ENCODE results near the gene ZDHHC14. TPM values are rescaled to one million over a fixed set of nuclear protein-coding genes. Genes with fewer than 3 reads are reported as not detected.

Gene ZDHHC14
- total RNA-seq, 1 experiment from 2014 or later, result 4.9 TPM

- no peaks in the 10 kb centered on the region for H3K36me3 ChIP-seq (ENCODE audit: low read depth, low read length)
- no TSS peak for BruUV-seq (replicated peaks)
- H3K4me1 ChIP-seq (ENCODE audit: insufficient read depth, low read length), result no peaks in the 10 kb centered on the region
- H4K20me1 ChIP-seq (ENCODE audit: low read length), result no peaks in the 10 kb centered on the region
- ATAC-seq, result no peak
- intact Hi-C loops (cut with micrococcal nuclease), result no loop called here
- H3K79me2 ChIP-seq (ENCODE audit: low read length), result no peaks in the 10 kb centered on the region
- no peak overlapping the region for H3K27ac ChIP-seq (ENCODE audit: low read length)
- no peak overlapping the region for H3K4me2 ChIP-seq (ENCODE audit: low read length)
- no peaks in the 10 kb centered on the region for H3K9me2 ChIP-seq (replicated peaks; ENCODE audit: low read length)
- POLR2A ChIA-PET (ENCODE audit: unreplicated experiment), result no interaction called here
- TF ChIP-seq EZH2phosphoT487 (IDR thresholded peaks at IDR 0.05; ENCODE audit: borderline replicate concordance, low read length) (no peak), CTCF (conservative IDR thresholded peaks at IDR 0.05; ENCODE audit: low read depth, low read length) (no peak), EZH2 (IDR thresholded peaks at IDR 0.05; ENCODE audit: low read length, unreplicated experiment) (no peak)
- no peak overlapping the region for H3K4me3 ChIP-seq (ENCODE audit: low read length)
- no peaks in the 10 kb centered on the region for H3K9me3 ChIP-seq (ENCODE audit: low read length)
- no peak for DNase-seq
- H3K27me3 ChIP-seq (ENCODE audit: low read length), result no peaks in the 10 kb centered on the region
- H3K9ac ChIP-seq (ENCODE audit: low read length), result no peak overlapping the region
- no peak overlapping the region for H2AFZ ChIP-seq (ENCODE audit: low read length)
- H3F3A ChIP-seq (ENCODE audit: low read length, unreplicated experiment), result no peaks in the 10 kb centered on the region
- CTCF ChIA-PET, result no interaction called here
Observed at GRCh38 chr6:157708933-157709332, 327.9 kb downstream of the ZDHHC14 start.

GRCh38 chr6:157709555-157709954 is 328.6 kb downstream of the ZDHHC14 start:
- Histone ChIP-seq H4K20me1 (ENCODE audit: low read length) (no peaks in the 10 kb centered on the region), H3K9ac (ENCODE audit: low read length) (no peak overlapping the region), H3K4me3 (ENCODE audit: low read length) (no peak overlapping the region), H3K79me2 (ENCODE audit: low read length) (no peaks in the 10 kb centered on the region), H3K4me1 (ENCODE audit: insufficient read depth, low read length) (no peaks in the 10 kb centered on the region), H3K9me3 (ENCODE audit: low read length) (no peaks in the 10 kb centered on the region), H3K27ac (ENCODE audit: low read length) (no peak overlapping the region), H3K4me2 (ENCODE audit: low read length) (no peak overlapping the region), H3K36me3 (ENCODE audit: low read depth, low read length) (no peaks in the 10 kb centered on the region), H2AFZ (ENCODE audit: low read length) (no peak overlapping the region), H3F3A (ENCODE audit: low read length, unreplicated experiment) (no peaks in the 10 kb centered on the region), H3K27me3 (ENCODE audit: low read length) (no peaks in the 10 kb centered on the region), H3K9me2 (replicated peaks; ENCODE audit: low read length) (no peaks in the 10 kb centered on the region)
- ATAC-seq, result no peak
- POLR2A ChIA-PET (ENCODE audit: unreplicated experiment), result no interaction called here
- intact Hi-C loops (cut with micrococcal nuclease), result no loop called here
- TF ChIP-seq EZH2phosphoT487 (IDR thresholded peaks at IDR 0.05; ENCODE audit: borderline replicate concordance, low read length) (no peak), CTCF (conservative IDR thresholded peaks at IDR 0.05; ENCODE audit: low read depth, low read length) (no peak), EZH2 (IDR thresholded peaks at IDR 0.05; ENCODE audit: low read length, unreplicated experiment) (no peak)
- no peak for DNase-seq
- no TSS peak for BruUV-seq (replicated peaks)
- CTCF ChIA-PET, result no interaction called here

GRCh38 chr6:157710604-157711003 is 329.6 kb downstream of the ZDHHC14 start:
- intact Hi-C loops (cut with micrococcal nuclease), result no loop called here
- Histone ChIP-seq H3K27me3 (ENCODE audit: low read length) (no peaks in the 10 kb centered on the region), H3K4me1 (ENCODE audit: insufficient read depth, low read length) (no peaks in the 10 kb centered on the region), H3K9ac (ENCODE audit: low read length) (no peak overlapping the region), H3K79me2 (ENCODE audit: low read length) (no peaks in the 10 kb centered on the region), H4K20me1 (ENCODE audit: low read length) (no peaks in the 10 kb centered on the region), H3K27ac (ENCODE audit: low read length) (no peak overlapping the region), H3K9me3 (ENCODE audit: low read length) (no peaks in the 10 kb centered on the region), H3F3A (ENCODE audit: low read length, unreplicated experiment) (no peaks in the 10 kb centered on the region), H3K36me3 (ENCODE audit: low read depth, low read length) (no peaks in the 10 kb centered on the region), H2AFZ (ENCODE audit: low read length) (no peak overlapping the region), H3K9me2 (replicated peaks; ENCODE audit: low read length) (no peaks in the 10 kb centered on the region), H3K4me2 (ENCODE audit: low read length) (no peak overlapping the region), H3K4me3 (ENCODE audit: low read length) (no peak overlapping the region)
- TF ChIP-seq EZH2 (IDR thresholded peaks at IDR 0.05; ENCODE audit: low read length, unreplicated experiment), result no peak
- no peak for TF ChIP-seq EZH2phosphoT487 (IDR thresholded peaks at IDR 0.05; ENCODE audit: borderline replicate concordance, low read length)
- no peak for TF ChIP-seq CTCF (conservative IDR thresholded peaks at IDR 0.05; ENCODE audit: low read depth, low read length)
- POLR2A ChIA-PET (ENCODE audit: unreplicated experiment), result no interaction called here
- ATAC-seq (no peak), DNase-seq (no peak)
- no TSS peak for BruUV-seq (replicated peaks)
- CTCF ChIA-PET, result no interaction called here

All from PC-3 (cell line).